RPMI7951 (cell line): ENCODE data around the gene PCDH12. TPM values are rescaled to one million over a fixed set of nuclear protein-coding genes. Genes with fewer than 3 reads are reported as not detected.

Source experiments
- DNase-seq: peaks from one replicate; pipeline ENCODE4 v3.0.0-alpha.2; 2012; ENCODE audit warnings: low read depth
- total RNA-seq: library from RNA; depleted of rRNA; stranded (reverse); fragments of >200 nt; shearing (Covaris generic); gene quantifications from 2 replicates; pipeline ENCODE4 v1.2.3, GENCODE V29; 2014; rRNA removed

Gene PCDH12
- not detected in 2 replicates for total RNA-seq

DNA sequence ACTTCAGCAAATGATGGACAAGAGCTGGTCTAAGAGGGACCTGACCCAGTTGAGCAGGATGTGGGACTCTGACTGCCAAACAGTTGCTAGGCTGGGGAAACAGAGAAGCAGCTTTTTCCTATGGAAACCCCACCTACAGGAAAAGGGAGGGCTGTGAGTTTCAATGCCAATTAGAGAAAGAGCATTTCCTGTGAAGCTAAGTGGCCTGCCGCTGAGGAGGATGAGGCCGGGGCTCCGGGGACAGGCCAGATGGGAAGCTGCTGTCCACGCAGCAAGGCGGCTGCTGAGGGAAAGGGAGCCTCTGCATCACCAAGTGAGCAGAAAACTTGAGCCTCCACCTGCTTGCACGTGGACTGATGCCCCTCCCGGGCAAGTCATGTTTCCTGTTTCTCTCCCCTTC is at the start of gene PCDH12:
Gene PCDH12, minus strand, starts transcription at position 90 of the 400 bp plus-strand sequence. CDS start 351 bp downstream, outside the sequence.
- peak; percentile 14 for DNase-seq

DNA sequence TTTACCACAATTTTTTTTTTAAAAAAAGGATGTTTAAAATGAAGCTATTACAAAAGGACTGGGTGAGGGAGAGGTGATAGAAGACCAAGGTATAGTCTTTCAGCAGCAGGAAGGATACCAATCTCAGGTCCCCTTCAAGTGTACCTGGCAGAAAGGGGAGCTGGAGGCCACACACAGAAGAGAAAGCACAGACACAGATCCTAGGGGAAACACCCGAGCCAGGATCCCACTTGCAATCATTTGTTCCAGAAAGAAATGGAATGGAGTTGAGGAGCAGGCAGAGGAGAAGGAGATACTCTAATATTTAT is 49.2 kb upstream of the PCDH12 start:
- DNase-seq = no peak

DNA sequence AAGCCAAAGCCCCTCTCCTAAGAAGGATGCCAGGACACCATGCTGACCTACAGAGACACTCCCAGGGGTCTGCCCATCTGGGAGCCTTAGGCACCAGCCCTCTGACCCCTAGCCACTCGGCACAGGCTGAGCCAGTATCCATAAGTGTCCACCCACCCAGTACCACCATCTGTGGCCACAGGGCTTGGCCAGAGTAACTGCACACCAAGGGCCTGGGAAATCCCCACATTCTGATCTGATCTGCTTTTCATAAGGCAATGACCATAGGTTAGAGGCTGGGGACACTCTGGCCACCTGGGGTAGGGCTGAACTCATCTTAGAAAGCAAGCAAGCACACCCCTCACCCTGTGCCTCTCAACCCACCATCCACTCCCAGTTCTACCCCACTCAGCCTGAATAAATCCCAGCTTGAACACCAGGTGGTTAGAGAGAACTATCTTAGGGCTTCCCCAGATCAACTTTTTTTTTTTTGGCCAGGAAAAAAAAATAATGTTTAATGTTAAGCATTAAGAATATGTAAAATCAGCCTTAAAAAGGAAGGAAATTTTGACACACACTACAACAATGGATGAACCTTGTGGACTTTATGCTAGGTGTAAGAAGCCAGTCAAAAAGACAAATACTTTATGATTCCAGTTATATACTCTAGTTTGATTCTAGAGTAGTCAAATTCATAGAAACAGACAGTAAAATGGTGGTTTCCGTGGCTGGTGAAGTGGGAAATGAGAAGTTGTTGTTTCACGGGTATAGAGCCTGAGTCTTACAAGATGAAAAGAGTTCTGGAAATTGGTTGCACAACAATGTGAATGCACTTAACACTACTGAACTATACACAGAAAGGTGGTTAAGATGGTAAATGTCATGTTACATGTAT is 48.6 kb upstream of the PCDH12 start:
- no peak for DNase-seq

DNA sequence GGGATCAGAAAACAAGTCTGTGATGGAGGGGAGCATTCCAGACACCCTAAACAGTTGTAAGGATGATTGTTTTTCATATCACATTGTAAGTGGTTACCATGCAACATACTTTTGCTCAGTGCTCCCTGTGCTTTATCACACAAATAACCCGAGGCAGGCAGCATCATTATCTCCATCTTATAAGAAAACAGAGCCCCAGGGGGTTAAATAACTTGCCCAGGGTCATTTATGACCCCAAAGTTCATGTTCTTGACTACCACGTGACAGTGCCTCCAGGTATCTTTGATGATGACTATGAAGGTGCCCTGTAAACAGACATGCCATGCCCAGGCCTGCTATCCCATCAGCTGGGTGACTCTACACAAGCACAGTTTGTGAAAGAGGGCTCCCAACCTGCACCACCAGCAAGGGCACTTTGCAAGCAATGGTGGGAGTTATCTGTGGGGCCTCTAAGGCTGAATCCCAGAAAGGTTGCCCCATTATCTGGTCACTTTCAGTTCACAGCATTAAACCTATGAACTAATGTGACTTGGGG is 45.3 kb upstream of the PCDH12 start:
- DNase-seq = no peak

DNA sequence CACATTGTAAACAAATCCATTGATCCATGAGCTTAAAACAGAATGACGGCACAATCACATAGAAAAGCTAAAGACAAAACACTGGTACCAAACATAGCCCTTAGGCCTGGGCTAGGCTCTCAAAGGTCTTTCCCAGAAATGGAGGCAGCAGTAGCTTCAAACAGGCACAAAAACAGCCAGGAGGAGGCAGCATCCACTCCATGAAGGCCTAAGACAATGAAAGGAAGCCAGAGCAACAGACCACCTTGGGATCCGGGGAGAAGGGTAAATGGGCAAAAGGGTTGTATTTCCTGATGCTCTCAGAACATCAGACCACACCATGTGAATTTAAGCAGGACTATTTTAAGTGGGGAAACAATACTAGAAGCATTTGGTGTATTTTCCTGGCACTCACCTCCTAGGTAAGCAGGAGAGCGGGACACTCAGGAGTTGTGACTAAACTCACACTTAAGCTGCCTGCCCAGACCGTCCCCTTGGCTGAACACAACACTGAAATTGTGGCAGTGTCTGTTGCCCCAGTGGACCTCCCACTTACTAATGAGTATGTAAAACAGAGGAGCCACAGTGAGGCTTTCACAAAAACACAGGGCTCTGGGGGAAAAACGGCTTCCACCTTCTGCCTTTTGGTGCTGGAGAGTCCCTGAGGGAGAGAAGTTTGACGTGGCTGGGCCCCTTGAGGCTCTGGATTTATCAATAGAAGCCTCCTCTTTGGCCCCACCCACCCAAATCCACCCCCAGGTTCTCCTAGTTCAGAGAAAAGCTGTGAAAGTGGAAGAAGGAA is 42.9 kb upstream of the PCDH12 start:
- peak; percentile 14 for DNase-seq

DNA sequence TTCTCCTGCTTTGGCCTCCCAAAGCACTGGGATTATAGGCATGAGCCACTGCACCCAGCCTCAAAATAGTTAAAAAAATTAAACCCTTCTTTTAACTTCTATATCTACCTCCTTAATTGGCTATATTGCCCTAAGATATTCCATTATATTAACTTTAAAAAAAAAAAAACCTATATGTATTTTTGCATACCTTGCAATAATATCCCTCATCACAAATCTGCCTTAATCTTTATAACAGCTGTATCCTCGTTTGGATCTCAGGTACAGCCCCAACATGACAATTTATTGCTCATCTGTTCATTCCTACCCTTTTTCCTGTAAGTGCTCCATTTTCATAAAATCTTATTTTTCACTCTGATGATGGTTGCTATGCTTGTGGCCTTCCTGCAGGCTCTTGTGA is 42.2 kb upstream of the PCDH12 start:
- DNase-seq = no peak

DNA sequence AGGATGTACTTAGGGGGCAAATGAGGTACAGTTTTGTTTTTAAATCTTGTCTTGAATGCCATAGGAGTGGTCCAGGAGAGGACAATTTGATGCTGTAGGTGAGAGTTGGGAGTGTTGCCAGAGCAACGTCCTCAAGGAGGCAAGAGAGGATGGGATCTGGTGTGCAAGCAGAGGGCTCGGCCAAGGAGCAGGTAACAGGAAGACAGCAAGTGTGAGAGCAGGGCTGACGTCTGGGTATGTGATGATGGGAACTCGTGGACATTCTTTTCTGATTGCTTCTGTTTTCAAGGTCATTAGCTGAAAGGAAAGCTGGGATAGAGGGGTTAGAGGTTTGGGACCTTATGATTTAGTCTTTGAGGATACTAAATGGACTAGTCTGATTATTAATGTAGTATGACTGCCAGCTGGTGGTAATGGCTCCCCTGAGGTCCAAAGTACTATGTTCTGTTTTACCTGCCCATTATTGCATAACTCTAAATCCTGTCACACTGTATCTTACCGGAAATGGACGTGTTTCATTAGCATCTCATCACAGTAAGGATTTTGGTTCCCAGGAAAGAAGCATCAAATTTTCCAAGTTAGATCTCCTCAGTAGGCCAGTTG is 39.5 kb upstream of the PCDH12 start:
- no peak for DNase-seq

DNA sequence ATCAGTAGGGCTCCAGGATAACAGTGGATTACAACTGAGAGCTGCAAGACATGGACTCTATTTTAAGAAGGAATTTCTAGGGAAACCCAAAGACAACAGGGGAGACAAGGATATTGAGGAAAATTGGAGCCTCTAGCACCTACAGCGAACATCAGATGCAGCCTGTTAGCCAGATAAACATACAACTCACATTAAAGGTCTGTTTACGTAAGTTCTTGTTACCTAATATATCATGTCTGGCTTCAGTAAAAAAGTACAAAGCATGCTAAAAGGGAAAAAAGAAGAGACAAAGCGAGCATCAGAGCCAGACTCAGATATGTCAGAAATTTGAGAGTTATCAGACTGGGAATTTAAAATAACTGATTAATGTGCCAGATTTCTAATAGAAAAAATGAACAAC is 37.7 kb upstream of the PCDH12 start:
- DNase-seq = no peak

DNA sequence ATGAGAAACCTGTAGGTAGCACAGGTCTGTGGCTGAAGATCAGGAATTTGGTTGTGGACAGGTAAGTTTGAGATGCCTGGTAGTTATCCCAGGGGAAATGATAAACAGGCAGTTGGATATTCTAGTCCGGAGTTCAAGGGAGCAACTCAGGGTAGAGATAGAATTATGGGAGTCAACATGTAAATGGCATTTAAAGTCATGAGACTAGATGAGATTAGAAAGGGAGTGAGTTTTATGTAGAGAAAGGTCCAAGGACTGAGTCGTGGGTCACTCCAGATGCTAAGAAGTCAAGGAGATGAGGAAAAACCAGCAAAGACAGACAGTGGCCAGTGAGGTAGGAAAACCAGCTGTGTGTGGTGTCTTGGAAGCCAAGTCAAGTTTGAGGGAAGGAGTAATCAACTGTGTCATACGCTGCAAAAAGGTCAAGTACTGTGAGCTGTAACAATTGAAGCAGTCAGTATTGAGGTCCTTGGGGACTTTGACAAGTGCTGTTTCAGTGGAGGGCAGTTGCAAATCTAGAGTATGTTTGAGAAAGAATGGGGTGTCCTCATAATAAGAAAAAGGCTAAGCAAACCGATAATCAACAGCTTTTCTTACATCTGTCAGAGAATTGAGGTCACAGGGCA is 36.6 kb upstream of the PCDH12 start:
- DNase-seq = no peak

DNA sequence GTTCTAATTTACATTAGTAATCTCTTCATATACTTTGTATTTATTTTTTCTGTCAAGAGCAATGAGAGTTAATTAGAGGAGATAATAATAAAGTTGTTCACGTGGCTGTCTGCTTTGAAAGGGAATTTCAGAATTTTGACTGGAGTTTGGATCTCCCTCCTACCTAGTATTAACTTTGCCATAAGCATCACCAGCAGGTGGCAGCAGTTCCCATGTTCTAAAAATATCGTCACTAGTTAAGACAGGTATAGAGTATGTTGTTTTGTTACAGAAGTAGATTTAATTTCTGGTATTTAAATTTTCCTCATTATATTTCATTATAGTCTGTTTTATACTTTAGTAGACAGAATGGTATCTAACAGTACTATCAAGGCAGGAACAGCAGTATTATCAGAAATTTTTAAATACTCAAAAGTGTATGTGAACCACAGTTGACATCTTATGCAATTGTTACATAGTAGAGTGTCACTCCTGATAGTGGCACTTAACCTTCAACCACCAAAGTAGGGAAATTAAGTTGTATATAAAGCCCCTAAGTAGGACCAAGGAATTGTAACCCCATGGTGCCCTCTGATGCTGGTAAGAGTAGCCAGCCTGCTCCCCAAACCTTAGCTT is 34.5 kb upstream of the PCDH12 start:
- peak; percentile 50 for DNase-seq

DNA sequence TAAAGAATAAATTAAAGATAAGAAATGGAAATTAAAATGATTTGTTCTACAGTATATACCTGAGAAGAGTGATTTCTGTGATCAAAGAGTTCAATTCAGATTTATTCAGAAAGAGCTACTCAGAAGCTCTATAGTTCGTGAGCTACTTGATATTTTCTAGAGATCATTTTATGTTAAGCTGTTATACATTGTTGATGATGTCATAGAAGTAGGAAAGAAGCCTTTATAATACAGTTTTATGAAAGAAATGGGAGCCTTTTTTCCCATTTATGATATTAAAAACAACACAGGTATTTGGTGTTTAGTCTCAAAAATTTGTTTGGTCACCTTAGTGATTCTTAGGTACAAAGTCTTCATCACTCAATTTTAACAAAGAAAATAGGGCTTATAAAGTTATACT is 31.7 kb upstream of the PCDH12 start:
- DNase-seq = no peak

DNA sequence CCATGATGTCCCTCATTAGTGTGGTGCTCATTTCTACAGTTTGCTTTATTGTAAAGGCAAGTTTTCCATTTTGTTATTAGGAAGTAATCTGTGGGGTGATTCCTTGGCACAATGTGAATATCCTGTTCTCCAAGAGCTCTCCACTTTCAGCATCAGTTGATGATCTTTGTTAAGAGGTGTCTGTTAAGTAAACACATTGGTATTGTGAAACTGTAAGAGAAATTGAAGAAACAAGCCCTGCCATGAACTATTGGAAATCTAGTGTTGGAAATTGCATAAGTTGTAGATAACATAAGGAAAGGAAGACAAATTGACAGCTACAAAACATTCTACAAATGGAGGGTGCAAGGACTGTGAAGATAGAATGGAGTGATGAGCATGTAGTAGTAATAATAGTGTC is 28.1 kb upstream of the PCDH12 start:
- no peak for DNase-seq

DNA sequence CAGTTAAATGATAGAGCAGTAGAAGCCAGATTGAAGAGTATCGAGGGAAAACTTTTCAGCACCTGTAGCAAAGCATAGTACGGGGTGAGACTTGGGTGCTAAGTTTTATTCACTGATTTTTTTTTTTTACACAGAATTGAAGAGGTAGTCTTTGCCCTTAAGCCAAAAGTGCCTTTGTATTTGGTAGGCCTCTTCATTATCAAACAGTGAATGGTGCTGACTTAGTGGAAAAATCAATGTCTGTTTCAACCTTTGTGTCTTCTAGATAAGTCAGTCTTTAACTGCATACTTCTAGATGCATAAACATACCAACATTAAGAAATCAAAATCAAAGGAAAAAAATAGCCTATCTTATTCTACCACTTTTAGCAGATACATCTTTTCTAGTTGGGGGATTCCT is 24.6 kb upstream of the PCDH12 start:
- DNase-seq = no peak

DNA sequence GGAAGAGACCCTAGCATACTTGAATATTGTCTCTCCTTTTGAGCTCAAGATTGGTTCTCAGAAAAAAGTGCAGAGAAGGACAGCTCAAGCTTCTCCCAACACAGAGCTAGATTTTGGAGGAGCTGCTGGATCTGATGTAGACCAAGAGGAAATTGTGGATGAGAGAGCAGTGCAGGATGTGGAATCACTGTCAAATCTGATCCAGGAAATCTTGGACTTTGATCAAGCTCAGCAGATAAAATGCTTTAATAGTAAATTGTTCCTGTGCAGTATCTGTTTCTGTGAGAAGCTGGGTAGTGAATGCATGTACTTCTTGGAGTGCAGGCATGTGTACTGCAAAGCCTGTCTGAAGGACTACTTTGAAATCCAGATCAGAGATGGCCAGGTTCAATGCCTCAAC is 20.4 kb upstream of the PCDH12 start:
- DNase-seq = no peak

DNA sequence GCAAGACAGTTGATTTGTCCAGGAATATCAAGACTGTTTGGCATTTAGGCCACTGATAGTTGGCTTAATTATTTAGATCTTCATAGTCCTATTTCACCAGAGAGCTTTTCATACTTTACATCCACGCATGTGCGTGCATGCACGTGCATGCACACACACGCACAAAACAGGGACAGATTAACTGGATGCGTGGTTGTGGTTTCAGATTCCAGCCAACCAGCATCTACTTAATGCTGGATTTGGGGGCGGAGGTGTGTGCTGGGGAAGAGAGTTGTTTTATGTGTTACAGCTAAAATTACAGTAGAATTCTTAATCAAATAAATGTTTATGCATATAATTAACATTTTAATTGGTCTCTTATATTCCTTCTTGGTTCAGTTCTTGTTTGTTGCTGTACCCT is 18.2 kb upstream of the PCDH12 start:
- DNase-seq = no peak

DNA sequence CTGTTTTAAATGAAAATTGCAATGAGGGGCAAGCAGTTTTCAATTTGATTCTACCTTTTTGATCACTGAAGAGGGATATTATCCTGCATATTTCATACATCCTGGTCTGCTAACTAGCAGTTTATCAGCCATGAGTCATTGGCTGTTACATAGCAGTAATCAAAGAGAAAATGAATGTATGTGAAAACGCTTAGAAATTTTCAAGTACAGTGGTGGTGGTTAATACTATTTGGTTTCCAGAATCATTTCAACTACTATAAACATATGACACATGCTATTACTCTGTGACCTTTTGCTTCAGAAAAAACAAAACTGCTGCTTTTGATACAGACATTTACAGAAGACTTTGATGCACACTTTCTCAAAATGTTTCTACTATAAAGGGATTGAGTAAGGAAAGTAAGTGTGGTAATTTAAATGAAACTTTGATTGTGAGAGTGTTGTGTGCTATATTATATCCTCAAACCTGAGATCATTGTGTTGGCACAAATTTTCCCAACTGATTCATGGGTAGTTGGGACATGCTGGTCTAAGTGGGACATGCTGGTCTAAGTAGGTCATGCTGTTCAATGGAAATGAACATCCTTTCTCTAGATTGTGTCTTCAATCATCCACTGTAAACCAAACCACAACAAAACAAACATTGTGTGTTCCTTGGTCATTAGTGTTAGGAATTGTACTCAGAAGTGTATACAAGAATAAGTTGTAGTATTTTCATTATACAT is 16.0 kb upstream of the PCDH12 start:
- DNase-seq = no peak

DNA sequence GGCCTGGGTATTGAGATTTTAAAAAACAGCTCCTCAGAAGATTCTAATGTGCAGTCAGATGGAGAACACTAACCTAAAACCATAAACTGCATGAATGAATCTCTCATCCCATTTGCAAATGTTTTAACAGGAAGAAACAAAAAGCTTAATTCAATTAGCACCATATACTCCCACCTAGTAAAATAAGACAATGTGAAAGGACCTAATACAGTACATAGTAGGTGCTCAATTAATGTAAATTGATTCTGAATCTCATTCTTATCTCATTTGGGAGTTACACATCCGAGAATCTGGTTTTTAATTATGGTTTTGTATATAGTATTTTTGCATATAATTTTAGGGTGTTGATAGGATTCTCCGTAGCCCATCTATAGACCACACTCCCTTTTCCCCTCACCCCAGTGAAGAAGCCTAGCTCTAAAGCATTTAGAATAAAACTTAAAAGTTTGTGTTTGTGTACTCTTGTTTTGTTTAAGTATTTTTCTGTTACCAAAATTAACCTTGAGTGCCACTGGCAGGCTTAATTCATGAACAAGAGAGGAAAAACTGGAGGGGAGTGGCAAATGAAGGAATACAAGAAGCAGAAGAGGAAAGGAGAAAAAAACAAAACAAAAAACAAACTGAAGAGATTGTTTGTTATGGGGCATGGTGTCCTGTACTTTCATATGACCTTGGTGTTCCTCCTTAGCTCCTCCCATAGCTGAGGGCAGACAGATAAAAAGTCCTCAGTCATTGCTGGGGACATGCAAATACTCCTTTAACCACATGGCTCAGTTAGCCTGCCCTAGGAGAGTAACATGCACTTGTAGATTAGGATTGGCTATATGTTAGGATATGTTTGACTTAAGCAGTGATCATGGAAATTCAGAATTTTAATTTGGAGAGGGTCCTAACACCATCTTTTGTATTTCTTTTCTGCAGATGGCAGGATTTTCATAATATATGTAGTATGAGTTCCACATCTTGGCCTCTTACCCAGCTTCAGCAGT is 12.1 kb upstream of the PCDH12 start:
- peak; percentile 52 for DNase-seq

DNA sequence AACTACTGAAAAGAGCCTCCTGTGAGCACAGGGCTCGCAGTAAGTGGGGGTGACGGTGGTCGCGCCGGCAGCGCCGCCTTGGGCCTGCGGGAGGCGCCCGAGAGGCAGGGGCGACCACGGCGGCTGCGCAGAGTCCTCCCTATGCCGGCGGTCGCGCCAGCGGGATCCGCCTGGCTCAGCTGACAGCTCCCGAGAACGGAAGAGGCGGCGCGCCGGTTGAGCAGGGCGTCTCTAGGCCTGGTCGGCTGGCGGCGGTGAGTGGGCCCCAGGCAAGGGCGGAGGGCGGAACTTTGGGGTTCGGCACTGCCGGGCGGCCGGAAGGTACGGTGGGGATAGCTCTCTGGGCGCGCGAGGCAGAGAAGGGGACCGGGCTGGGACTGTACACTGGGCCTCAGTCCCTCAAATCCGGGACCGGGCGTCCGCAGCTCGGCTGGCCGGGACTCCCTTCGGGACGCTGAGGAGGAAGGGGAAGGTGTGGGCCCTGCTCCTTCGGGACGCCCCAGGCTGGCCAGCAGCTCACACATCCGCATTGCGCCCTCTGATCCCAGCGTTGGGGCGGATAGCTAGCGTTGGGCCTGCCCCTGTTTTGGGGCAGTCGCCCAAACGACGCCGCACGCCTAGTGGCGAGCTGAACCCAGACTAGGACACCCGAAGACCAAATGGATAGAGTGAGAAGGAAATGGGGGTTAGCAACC is 11.1 kb upstream of the PCDH12 start, which contains the start of gene RNF14:
Gene RNF14, plus strand, starts transcription at position 192 of the 695 bp plus-strand sequence. CDS start 4,484 bp downstream, outside the sequence.
- DNase-seq = peak; percentile 90

DNA sequence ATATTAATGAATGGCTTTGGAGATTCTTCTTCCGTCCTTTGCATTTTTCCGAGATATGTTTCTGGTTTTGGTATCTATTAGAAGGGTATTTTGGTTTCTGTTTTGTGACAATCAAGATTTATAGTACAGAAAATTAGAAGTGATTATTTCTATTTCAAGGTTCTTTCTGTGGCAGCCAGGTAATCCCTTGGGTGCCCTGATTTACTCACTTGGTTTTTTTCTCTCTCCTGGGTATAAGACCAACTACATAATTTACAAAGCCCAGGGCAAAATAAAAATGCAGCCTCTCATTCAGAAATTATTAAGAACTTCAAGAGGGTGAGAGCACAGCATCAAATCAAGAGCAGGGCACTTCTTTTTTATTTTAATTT is 8.9 kb upstream of the PCDH12 start:
- DNase-seq = no peak
